ENCODE measurements around the gene SNRNP70.

SNRNP70 gene

GRCh38 chr19:49064768-49065611 lies 20.3 kb upstream of the SNRNP70 start, which contains the start of gene NTF4:
TSS of gene NTF4 (minus strand) at chr19:49064818. CDS start at chr19:49061997, 2,821 bp downstream.
- DNase-seq, result peak; percentile 36

- no peak for DNase-seq
Measured at GRCh38 chr19:49065905-49066512, 19.2 kb upstream of the SNRNP70 start.

DNA sequence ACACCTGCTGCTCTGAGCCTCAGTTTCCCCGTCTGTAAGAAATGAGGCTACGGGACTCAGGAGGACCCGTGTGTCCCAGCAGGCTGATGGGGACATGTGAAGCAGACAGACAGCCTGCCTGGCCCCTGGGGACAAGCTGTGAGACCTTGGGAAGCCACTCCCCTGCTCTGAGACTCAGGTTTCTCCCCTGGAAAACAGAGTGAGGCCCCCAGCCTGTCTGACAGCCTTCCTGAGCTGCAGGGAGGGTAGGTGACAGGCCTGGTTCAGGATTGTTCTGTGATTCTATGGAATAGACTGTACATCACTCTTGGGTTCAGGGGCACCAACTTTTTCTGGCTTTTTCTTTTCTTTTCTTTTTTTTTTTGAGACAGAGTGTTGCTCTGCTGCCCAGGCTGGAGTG lies 17.7 kb upstream of the SNRNP70 start:
- DNase-seq, result no peak

DNA sequence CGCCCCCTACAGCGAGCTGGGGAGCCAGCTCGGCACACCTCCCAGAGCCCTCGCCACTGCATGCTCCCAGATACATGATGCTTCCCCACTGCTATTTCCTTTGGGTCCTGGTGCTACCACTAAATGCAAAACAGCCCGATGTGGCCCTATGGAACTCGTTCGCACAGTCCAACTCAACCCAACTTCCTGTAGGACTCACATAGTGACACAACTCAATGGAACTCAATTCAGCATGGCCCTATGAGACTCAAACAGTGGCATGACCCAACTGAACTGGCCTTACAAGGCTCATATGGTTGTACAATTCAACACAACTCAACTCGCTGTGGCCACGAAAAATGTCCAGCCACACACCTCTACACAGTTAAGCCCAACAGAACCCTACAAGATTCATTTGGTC lies 16.2 kb upstream of the SNRNP70 start:
- peak; percentile 24 for DNase-seq

DNA sequence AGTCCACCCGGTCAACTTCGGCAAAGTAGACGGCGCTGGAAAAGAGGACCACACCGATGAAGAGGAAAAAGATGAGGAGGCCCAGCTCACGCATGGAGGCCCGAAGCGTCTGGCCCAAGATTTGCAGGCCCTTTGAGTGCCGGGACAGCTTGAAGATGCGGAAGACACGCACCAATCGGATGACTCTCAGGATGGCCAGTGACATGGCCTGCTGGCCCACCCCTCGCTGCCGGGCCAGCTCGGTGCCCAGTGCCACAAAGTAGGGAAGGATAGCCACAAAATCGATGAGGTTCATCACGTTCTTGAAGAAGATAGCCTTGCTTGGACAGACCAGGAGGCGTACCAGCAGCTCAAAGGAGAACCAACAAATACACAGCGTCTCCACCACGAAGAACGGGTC lies 14.8 kb upstream of the SNRNP70 start:
- DNase-seq, result no peak

- peak; percentile 22 for DNase-seq
Measured at GRCh38 chr19:49071860-49072547, 13.2 kb upstream of the SNRNP70 start.

DNA sequence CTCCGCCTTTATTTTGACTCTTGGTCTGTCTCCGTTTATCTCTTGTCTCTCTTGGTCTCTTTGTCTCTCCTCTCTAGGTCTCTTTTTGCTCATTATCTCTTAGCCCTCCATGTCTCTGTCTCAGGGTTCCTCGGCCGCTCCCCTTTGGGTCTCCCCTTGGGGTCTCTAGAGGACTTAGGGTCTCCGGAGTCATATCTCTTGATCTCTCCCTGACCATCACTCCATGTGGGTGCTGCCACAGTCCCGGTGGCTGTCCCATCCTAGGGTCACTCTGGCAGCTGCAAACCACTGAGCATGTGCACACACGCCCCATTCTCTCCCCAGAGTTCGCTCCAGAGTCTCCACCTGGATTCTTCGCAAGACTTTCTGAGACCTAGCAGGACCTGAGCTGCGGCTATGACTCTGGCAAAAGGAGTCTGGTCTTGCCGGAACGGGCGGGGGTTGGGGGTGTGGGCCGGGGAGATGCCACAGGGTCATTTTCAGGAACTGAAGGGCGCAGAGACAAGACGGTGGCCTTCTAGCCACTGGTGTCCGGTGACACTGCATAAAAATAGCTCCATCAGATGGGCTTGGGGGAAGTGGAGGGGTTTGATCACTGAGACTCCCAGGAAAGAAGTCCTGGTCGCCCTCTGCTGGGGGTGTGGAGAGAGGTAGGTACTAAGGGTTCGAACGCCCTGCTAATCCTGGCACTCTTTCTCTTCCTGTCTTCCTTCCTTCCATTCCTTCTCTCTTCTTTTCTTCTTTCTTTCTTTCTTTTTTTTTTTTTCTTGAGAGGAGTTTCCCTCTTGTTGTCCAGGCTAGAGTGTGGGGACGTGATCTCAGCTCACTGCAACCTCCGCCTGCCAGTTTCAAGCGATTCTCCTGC lies 11.5 kb upstream of the SNRNP70 start:
- DNase-seq, result peak; percentile 53

DNA sequence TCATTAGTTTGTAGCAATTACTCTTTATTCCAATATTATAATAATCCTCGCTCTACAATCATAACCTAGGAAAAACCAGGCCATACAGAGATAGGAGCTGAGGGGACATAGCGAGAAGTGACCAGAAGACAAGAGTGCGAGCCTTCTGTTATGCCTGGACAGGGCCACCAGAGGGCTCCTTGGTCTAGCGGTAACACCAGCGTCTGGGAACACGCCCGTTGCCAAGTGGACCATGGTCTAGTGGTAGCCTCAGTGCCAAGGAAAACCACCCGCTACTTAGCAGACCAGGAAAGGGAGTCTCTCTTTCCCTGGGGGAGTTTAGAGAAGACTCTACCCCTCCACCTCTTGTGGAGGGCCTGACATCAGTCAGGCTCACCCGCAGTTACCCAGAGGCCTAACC lies 10.4 kb upstream of the SNRNP70 start:
- DNase-seq, result peak; percentile 41

DNA sequence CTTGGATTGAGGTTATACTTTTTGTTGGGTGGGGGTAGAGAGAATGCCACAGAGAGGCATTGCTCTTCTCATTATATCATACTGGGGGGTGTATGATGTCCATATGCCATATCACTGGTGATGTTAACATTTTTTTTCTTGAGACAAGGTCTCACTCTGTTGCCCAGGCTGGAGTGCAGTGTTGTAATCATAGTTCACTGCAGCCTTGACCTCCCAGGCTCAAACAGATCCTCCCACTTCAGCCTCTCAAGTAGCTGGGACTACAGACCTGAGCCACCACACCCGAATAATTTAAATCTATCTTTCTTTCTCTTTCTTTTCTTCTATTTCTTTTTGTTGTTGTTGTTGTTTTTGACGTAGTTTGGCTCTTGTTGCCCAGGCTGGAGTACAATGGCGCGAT lies 4.9 kb upstream of the SNRNP70 start:
- DNase-seq, result no peak

GRCh38 chr19:49081273-49081672 lies 4.0 kb upstream of the SNRNP70 start:
- no peak for DNase-seq

DNA sequence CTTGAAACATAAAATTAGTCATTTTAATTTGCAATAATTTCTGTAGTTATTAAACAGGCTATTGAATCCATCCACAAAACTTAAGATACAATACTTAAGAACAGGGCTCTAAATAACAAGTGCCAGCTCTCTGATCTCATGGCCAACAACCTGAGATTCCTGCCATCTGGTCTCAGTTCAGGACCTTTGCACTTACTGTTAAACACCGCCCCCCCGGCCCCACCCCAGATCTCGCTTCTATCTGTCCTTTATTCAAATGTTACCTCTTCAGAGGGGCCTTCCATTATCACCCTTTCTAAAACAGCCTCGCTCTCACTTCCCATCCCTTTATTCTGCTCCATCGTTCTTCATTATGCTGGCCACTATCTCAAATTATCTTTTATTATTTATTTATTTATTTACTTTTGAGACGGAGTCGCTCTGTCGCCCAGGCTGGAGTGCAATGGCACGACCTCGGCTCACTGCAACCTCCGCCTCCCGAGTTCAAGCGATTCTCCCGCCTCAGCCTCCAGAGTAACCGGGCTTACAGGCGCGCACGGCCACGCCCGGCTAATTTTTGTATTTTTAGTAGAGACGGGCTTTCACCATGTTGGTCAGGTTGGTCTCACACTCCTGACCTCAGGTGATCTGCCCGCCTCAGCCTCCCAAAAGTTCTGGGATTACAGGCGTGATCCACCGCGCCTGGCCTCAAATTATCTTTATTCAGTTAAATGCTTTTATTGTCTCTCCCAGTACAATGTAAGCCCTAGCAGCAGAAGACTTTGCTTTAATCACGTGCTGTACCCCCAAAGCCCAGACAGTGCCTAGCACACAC lies 838 bp upstream of the SNRNP70 start:
- DNase-seq, result no peak

- DNase-seq, result no peak
Measured at GRCh38 chr19:49085868-49086232, 599 bp downstream of the SNRNP70 start.

- no peak for DNase-seq
Measured at GRCh38 chr19:49086296-49086695, 1.0 kb downstream of the SNRNP70 start.

GRCh38 chr19:49091391-49092038 lies 6.3 kb downstream of the SNRNP70 start:
- DNase-seq, result no peak

DNA sequence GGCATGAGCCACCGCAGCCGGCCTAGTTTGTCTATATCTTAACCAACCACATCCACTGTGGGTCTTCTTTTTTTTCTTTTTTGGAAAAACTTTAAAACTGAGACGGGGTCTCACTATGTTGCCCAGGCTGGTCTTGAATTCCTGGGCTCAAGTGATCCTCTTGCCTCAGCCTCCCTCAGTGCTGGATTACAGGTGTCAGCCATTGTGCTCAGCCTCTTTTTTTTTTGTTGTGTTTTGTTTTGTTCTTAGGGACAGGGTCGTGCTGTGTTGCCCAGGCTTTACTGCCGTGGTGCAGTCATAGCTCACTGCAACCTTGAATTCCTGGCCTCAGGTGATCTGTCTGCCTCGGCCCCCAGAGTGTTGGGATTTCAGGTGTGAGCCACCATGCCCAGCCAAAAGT lies 7.4 kb downstream of the SNRNP70 start:
- DNase-seq, result no peak

DNA sequence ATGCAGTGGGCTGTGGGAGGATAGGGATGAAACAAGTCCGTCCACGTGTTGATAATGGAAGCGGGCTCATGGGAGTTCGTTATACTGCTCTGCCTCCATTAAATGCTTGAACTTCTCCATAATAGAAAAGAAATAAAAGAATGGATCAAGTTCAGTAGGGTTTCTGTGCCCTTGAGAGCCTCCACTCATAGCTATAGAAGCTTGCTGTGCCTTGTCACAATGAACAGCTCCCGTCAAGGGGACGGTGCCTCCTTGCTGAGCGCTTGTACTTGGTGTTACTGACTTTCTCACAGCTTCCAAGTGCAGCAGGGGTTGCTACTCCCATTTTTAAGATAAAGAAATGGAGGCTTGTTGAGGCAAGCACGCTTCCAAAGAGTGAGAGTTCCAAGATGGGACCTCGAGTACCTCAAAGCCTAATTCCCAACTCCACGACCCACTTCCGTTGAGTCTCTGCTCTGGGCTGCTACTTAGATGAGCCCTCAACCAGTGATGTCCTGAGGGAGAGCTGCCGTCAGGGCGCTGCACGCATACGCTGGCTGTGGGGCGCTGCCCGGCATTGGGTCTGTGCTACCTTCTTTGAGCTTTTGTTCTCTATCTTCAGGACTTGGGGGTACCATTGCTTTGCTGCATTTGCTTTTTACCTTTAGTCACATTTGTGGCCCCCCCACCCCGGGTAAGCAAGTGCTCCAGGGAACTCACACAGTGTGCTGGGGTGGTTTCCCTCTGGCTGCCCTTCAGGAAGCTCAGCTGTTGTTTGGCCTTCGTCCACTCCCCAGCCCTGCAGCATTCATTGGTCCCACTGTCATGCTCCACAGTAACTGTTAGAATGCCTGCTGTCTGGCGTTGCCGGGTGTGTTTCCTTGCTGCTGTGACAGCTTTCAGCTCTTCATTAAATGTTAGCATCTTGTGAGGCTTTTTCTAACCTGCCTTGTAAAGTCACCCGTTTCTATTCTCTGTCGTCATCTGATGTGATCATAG lies 9.5 kb downstream of the SNRNP70 start:
- no peak for DNase-seq

DNA sequence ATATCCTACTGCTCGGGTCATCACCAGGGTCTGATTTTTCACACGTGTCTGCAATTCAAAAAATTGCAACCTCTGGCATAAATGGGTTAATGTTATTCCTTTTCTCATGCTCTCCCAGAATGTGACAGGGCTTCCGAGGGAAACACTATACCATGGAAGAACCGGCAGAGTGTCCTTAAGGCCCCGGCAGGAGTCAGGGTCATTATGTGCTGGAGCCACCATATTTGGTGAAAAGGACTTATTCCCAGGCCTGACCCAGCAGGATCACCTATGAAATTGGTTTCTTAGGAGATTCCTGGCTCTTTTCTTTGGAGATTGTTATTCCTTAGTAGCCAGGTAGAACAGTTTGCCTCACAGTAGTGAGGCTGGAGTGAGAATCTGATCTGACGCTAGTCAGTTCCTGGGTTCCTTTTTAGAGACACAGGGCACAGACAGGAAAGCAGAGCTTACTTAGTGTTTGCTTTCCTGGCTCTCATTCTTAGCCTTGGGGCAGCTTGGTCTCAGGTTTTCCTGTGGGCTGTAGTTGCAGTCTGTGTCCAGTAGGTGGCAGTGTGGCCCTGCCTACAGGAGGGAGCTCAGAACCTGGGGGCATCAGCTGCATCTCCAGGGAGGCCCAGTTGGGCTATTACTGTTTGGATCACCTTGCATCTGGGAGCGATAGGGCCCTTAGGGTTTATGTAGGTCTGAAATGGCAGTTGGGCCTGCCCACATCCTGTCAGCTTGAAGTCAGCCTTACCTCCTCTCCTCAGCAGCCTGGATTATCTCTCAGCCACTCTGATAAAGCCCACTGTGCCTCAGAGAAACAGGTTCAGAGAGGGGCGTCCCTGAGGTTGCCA lies 12.4 kb downstream of the SNRNP70 start:
- peak; percentile 60 for DNase-seq

- DNase-seq, result no peak
Measured at GRCh38 chr19:49098795-49099194, 13.5 kb downstream of the SNRNP70 start.

DNA sequence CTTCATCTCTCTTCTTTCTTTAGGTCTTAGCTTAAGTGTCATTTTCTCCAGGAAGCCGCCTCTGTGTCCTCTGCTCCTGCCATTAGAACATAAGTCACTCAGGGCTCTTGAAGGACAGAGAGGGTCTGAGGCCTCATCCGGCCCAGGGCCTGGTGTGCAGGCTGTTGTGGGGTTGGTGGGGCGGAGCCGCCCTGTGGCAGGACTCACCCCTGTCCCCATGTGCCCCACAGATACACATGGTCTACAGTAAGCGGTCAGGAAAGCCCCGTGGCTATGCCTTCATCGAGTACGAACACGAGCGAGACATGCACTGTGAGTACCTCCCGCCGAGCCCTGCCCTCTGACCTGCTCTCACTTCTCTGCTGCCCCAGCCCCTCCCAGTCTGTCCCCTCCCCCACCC lies 15.9 kb downstream of the SNRNP70 start:
- DNase-seq, result no peak
